ENCODE data around the gene GTPBP1. TPM values are rescaled to one million over a fixed set of nuclear protein-coding genes. Genes with fewer than 3 reads are reported as not detected.

GTPBP1 gene
- total RNA-seq, 1 donor: 35.4 TPM

- H3K4me3 ChIP-seq (ENCODE audit: low read depth, low read length): no peak overlapping the region
- TF ChIP-seq CTCF (IDR thresholded peaks at IDR 0.05; ENCODE audit: insufficient read depth, low read depth, low read length): no peak
- DNase-seq (ENCODE audit: low read depth): no peak
Observed at GRCh38 chr22:38773363-38773946, 67.7 kb downstream of the GTPBP1 start.

GRCh38 chr22:38774496-38775166 is 68.9 kb downstream of the GTPBP1 start:
- no peak for TF ChIP-seq CTCF (IDR thresholded peaks at IDR 0.05; ENCODE audit: insufficient read depth, low read depth, low read length)
- no peak for DNase-seq (ENCODE audit: low read depth)
- no peak overlapping the region for H3K4me3 ChIP-seq (ENCODE audit: low read depth, low read length)

GRCh38 chr22:38775656-38776055 is 69.9 kb downstream of the GTPBP1 start:
- H3K4me3 ChIP-seq (ENCODE audit: low read depth, low read length): no peak overlapping the region
- no peak for TF ChIP-seq CTCF (IDR thresholded peaks at IDR 0.05; ENCODE audit: insufficient read depth, low read depth, low read length)
- no peak for DNase-seq (ENCODE audit: low read depth)

- no peak for TF ChIP-seq CTCF (IDR thresholded peaks at IDR 0.05; ENCODE audit: insufficient read depth, low read depth, low read length)
- no peak for DNase-seq (ENCODE audit: low read depth)
- H3K4me3 ChIP-seq (ENCODE audit: low read depth, low read length): no peak overlapping the region
Observed at GRCh38 chr22:38776086-38776485, 70.3 kb downstream of the GTPBP1 start.

GRCh38 chr22:38777087-38777671 is 71.4 kb downstream of the GTPBP1 start:
- TF ChIP-seq CTCF (IDR thresholded peaks at IDR 0.05; ENCODE audit: insufficient read depth, low read depth, low read length): no peak
- DNase-seq (ENCODE audit: low read depth): no peak
- H3K4me3 ChIP-seq (ENCODE audit: low read depth, low read length): no peak overlapping the region

GRCh38 chr22:38781033-38781432 is 75.3 kb downstream of the GTPBP1 start:
- no peak for TF ChIP-seq CTCF (IDR thresholded peaks at IDR 0.05; ENCODE audit: insufficient read depth, low read depth, low read length)
- no peak for DNase-seq (ENCODE audit: low read depth)

More at GRCh38 chr22:38781033-38781432, 75.3 kb downstream of the GTPBP1 start:
- H3K4me3 ChIP-seq (ENCODE audit: low read depth, low read length): no peak overlapping the region

Measured in fibroblast of villous mesenchyme (primary cell).